ENCODE measurements around the gene DCC. TPM values are rescaled to one million over a fixed set of nuclear protein-coding genes. Genes with fewer than 3 reads are reported as not detected.

DCC gene
- polyA plus RNA-seq, 1 donor, result 0.58 TPM

GRCh38 chr18:52992041-52992440 lies 652.0 kb downstream of the DCC start:
- Histone ChIP-seq H3K4me3 (ENCODE audit: low read length) (no peak overlapping the region), H3K27me3 (ENCODE audit: control insufficient read depth, insufficient read depth, low read length) (no peaks in the 10 kb centered on the region), H3K4me1 (ENCODE audit: control insufficient read depth, insufficient read depth, low read length) (no peaks in the 10 kb centered on the region), H3K9me3 (ENCODE audit: control insufficient read depth, low read depth, low read length) (no peaks in the 10 kb centered on the region), H3K27ac (ENCODE audit: low read length) (no peak overlapping the region), H3K36me3 (ENCODE audit: control insufficient read depth, insufficient read depth, low read length) (no peaks in the 10 kb centered on the region)
- no peak for DNase-seq
- WGBS (ENCODE audit: insufficient coverage, low lambda C conversion rate), result 40% methylated on average over 1 of the region's 6 CpGs

DNA sequence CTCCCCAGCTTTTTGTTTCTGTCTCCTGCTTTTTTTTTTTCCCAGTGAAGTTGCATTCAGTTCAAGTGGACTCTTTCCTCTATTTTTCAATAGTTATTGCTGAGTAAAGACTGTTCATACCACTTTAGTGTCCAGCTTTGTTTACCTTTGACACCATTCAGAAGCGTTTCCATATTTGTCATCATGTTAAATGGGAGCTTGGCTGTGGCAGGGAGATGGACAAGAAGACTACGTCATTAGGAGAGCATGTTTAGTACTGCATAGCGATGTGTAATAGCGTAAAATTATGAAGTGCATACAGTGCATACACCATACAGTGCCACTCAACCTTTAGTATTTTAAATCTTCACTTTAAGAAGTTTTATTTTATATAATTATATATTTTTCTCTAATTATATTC lies 655.9 kb downstream of the DCC start:
- Histone ChIP-seq H3K27ac (ENCODE audit: low read length) (no peak overlapping the region), H3K27me3 (ENCODE audit: control insufficient read depth, insufficient read depth, low read length) (no peaks in the 10 kb centered on the region), H3K36me3 (ENCODE audit: control insufficient read depth, insufficient read depth, low read length) (no peaks in the 10 kb centered on the region), H3K4me3 (ENCODE audit: low read length) (no peak overlapping the region), H3K9me3 (ENCODE audit: control insufficient read depth, low read depth, low read length) (no peaks in the 10 kb centered on the region), H3K4me1 (ENCODE audit: control insufficient read depth, insufficient read depth, low read length) (no peaks in the 10 kb centered on the region)
- no peak for DNase-seq
- 100% methylated on average over 2 of the region's 4 CpGs for WGBS (ENCODE audit: insufficient coverage, low lambda C conversion rate)

GRCh38 chr18:52999633-53000032 lies 659.6 kb downstream of the DCC start:
- Histone ChIP-seq H3K4me3 (ENCODE audit: low read length) (no peak overlapping the region), H3K4me1 (ENCODE audit: control insufficient read depth, insufficient read depth, low read length) (no peaks in the 10 kb centered on the region), H3K36me3 (ENCODE audit: control insufficient read depth, insufficient read depth, low read length) (no peaks in the 10 kb centered on the region), H3K27me3 (ENCODE audit: control insufficient read depth, insufficient read depth, low read length) (no peaks in the 10 kb centered on the region), H3K9me3 (ENCODE audit: control insufficient read depth, low read depth, low read length) (no peaks in the 10 kb centered on the region), H3K27ac (ENCODE audit: low read length) (no peak overlapping the region)
- WGBS (ENCODE audit: insufficient coverage, low lambda C conversion rate), result no CpG with 5 or more reads among the region's 2 CpGs
- DNase-seq, result no peak

DNA sequence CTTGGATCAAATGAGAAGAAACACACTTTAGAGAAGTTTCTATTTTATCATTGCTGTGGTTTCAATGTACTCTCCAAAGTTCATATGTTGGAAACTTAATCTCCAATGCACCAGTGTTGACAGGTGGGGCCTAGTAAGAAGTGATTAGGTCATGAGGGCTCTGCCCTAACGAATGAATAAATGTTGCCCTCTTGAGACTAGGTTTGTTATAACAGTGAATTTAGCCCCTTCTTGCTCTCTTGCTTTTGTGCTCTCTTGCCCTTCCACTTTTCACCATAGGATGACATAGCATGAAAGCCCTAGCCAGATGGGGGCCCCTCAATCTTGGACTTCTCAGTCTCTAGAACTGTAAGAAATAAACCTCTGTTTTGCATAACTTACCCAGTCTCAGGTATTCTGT lies 664.8 kb downstream of the DCC start:
- Histone ChIP-seq H3K9me3 (ENCODE audit: control insufficient read depth, low read depth, low read length) (no peaks in the 10 kb centered on the region), H3K27me3 (ENCODE audit: control insufficient read depth, insufficient read depth, low read length) (no peaks in the 10 kb centered on the region), H3K4me3 (ENCODE audit: low read length) (no peak overlapping the region), H3K36me3 (ENCODE audit: control insufficient read depth, insufficient read depth, low read length) (no peaks in the 10 kb centered on the region), H3K4me1 (ENCODE audit: control insufficient read depth, insufficient read depth, low read length) (no peaks in the 10 kb centered on the region), H3K27ac (ENCODE audit: low read length) (no peak overlapping the region)
- DNase-seq, result no peak
- WGBS (ENCODE audit: insufficient coverage, low lambda C conversion rate), result no CpG with 5 or more reads among the region's 1 CpG

DNA sequence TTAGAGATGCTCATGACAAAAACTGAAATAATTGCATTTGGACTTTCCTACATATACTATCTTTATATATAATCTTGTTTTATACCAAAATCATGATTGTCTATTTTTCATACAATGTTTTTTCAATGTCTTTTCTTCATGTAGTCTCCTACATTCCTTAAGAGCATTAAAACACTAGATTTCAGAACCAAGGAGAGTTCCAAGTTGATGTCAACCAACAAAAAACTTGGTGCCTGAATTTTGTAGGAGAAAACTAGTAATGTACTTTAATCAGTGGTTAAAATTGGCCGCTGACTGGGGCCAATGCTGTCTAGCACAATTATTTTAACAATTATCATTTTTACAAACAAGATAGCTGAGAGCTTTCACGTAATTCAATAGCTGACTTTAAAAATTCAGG lies 678.8 kb downstream of the DCC start:
- H3K27ac ChIP-seq (ENCODE audit: low read length), result no peak overlapping the region
- H3K4me3 ChIP-seq (ENCODE audit: low read length), result no peak overlapping the region
- H3K27me3 ChIP-seq (ENCODE audit: control insufficient read depth, insufficient read depth, low read length), result no peaks in the 10 kb centered on the region
- 56% methylated on average over 1 of the region's 2 CpGs for WGBS (ENCODE audit: insufficient coverage, low lambda C conversion rate)
- no peaks in the 10 kb centered on the region for H3K9me3 ChIP-seq (ENCODE audit: control insufficient read depth, low read depth, low read length)
- no peak for DNase-seq
- H3K36me3 ChIP-seq (ENCODE audit: control insufficient read depth, insufficient read depth, low read length), result no peaks in the 10 kb centered on the region
- no peaks in the 10 kb centered on the region for H3K4me1 ChIP-seq (ENCODE audit: control insufficient read depth, insufficient read depth, low read length)

DNA sequence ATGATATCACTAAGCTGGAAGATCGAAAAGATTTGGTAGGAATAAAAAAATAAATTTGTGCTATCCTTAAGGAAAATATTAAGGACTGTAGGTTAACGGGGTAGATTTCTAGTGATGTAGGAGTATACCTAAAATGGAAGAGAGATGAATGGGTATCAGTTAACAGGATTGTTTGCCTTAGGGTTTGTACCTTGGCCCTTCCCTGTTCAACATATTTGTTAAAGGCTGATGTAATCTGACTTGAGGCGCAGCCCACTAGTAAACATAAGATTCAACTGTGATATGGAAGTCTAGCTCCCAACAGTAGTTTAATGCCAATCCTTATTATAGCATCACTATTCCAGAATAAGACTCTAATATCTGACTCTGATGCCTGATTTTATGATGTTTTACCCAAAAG lies 685.2 kb downstream of the DCC start:
- 75% methylated on average over 2 of the region's 3 CpGs for WGBS (ENCODE audit: insufficient coverage, low lambda C conversion rate)
- H3K27ac ChIP-seq (ENCODE audit: low read length), result no peak overlapping the region
- no peaks in the 10 kb centered on the region for H3K9me3 ChIP-seq (ENCODE audit: control insufficient read depth, low read depth, low read length)
- no peaks in the 10 kb centered on the region for H3K27me3 ChIP-seq (ENCODE audit: control insufficient read depth, insufficient read depth, low read length)
- no peak for DNase-seq
- H3K4me3 ChIP-seq (ENCODE audit: low read length), result no peak overlapping the region
- no peaks in the 10 kb centered on the region for H3K4me1 ChIP-seq (ENCODE audit: control insufficient read depth, insufficient read depth, low read length)
- no peaks in the 10 kb centered on the region for H3K36me3 ChIP-seq (ENCODE audit: control insufficient read depth, insufficient read depth, low read length)

DNA sequence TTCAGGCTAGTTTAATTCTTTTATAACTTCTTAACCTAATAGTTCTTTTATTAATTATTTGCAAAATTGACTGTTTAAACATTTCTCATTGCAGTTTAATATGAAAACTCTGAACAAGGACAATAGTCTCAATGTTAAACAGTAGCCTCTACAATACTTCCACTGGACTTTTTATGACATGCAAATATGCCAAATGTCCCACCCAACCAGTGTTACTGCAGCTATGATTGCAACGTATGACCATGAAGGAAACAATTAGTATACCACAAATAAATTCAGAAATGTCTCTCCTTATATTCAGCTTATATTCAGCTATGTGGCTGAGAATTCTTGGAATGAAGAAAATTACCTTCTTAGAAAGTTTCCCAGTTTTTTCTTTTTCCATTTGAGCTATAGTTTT lies 688.6 kb downstream of the DCC start:
- no peak overlapping the region for H3K4me3 ChIP-seq (ENCODE audit: low read length)
- no peak overlapping the region for H3K27ac ChIP-seq (ENCODE audit: low read length)
- H3K9me3 ChIP-seq (ENCODE audit: control insufficient read depth, low read depth, low read length), result no peaks in the 10 kb centered on the region
- no peaks in the 10 kb centered on the region for H3K27me3 ChIP-seq (ENCODE audit: control insufficient read depth, insufficient read depth, low read length)
- no peak for DNase-seq
- 60% methylated on average over 1 of the region's 1 CpG for WGBS (ENCODE audit: insufficient coverage, low lambda C conversion rate)
- no peaks in the 10 kb centered on the region for H3K36me3 ChIP-seq (ENCODE audit: control insufficient read depth, insufficient read depth, low read length)
- H3K4me1 ChIP-seq (ENCODE audit: control insufficient read depth, insufficient read depth, low read length), result no peaks in the 10 kb centered on the region

GRCh38 chr18:53033128-53033527 lies 693.1 kb downstream of the DCC start:
- Histone ChIP-seq H3K36me3 (ENCODE audit: control insufficient read depth, insufficient read depth, low read length) (no peaks in the 10 kb centered on the region), H3K9me3 (ENCODE audit: control insufficient read depth, low read depth, low read length) (no peaks in the 10 kb centered on the region), H3K27me3 (ENCODE audit: control insufficient read depth, insufficient read depth, low read length) (no peaks in the 10 kb centered on the region), H3K4me1 (ENCODE audit: control insufficient read depth, insufficient read depth, low read length) (no peaks in the 10 kb centered on the region), H3K4me3 (ENCODE audit: low read length) (no peak overlapping the region), H3K27ac (ENCODE audit: low read length) (no peak overlapping the region)
- WGBS (ENCODE audit: insufficient coverage, low lambda C conversion rate), result 80% methylated on average over 3 of the region's 3 CpGs
- DNase-seq, result no peak

GRCh38 chr18:53038608-53039007 lies 698.6 kb downstream of the DCC start:
- H3K4me3 ChIP-seq (ENCODE audit: low read length), result no peak overlapping the region
- DNase-seq, result no peak
- H3K27me3 ChIP-seq (ENCODE audit: control insufficient read depth, insufficient read depth, low read length), result no peaks in the 10 kb centered on the region
- no peaks in the 10 kb centered on the region for H3K36me3 ChIP-seq (ENCODE audit: control insufficient read depth, insufficient read depth, low read length)
- no peaks in the 10 kb centered on the region for H3K9me3 ChIP-seq (ENCODE audit: control insufficient read depth, low read depth, low read length)
- no peak overlapping the region for H3K27ac ChIP-seq (ENCODE audit: low read length)
- H3K4me1 ChIP-seq (ENCODE audit: control insufficient read depth, insufficient read depth, low read length), result no peaks in the 10 kb centered on the region

GRCh38 chr18:53040286-53040685 lies 700.3 kb downstream of the DCC start:
- 83% methylated on average over 1 of the region's 3 CpGs for WGBS (ENCODE audit: insufficient coverage, low lambda C conversion rate)
- no peak for DNase-seq
- Histone ChIP-seq H3K36me3 (ENCODE audit: control insufficient read depth, insufficient read depth, low read length) (no peaks in the 10 kb centered on the region), H3K27me3 (ENCODE audit: control insufficient read depth, insufficient read depth, low read length) (no peaks in the 10 kb centered on the region), H3K9me3 (ENCODE audit: control insufficient read depth, low read depth, low read length) (no peaks in the 10 kb centered on the region), H3K27ac (ENCODE audit: low read length) (no peak overlapping the region), H3K4me1 (ENCODE audit: control insufficient read depth, insufficient read depth, low read length) (no peaks in the 10 kb centered on the region), H3K4me3 (ENCODE audit: low read length) (no peak overlapping the region)

- Histone ChIP-seq H3K9me3 (ENCODE audit: control insufficient read depth, low read depth, low read length) (no peaks in the 10 kb centered on the region), H3K36me3 (ENCODE audit: control insufficient read depth, insufficient read depth, low read length) (no peaks in the 10 kb centered on the region), H3K4me3 (ENCODE audit: low read length) (no peak overlapping the region), H3K27ac (ENCODE audit: low read length) (no peak overlapping the region), H3K4me1 (ENCODE audit: control insufficient read depth, insufficient read depth, low read length) (no peaks in the 10 kb centered on the region), H3K27me3 (ENCODE audit: control insufficient read depth, insufficient read depth, low read length) (no peaks in the 10 kb centered on the region)
- DNase-seq, result no peak
- no CpG with 5 or more reads among the region's 6 CpGs for WGBS (ENCODE audit: insufficient coverage, low lambda C conversion rate)
These were observed 716.1 kb downstream of the DCC start for GRCh38 chr18:53056064-53056463.
